HG02870 (cell line): ENCODE results near the gene RIMBP3C.
"Not testable (repeated sequence)": the region's sequence is repeated elsewhere in the genome, so short reads cannot be mapped to it uniquely, and the experiment has no call there.

ENCODE experiments used
- ATAC-seq: cut with Tn5 transposase; IDR thresholded peaks from one replicate; pipeline ENCODE4 v1.9.1; 2021; ENCODE audit warnings: mild to moderate bottlenecking, moderate library complexity; ENCODE audit not compliant: unreplicated experiment

RIMBP3C gene

GRCh38 chr22:21532863-21533648 is 18.2 kb downstream of the RIMBP3C start:
- ATAC-seq = not testable (repeated sequence)

- not testable (repeated sequence) for ATAC-seq
These were observed 19.7 kb downstream of the RIMBP3C start for GRCh38 chr22:21531525-21531924.

GRCh38 chr22:21526705-21527500 is 24.4 kb downstream of the RIMBP3C start:
- not testable (repeated sequence) for ATAC-seq

- peak; percentile 68 for ATAC-seq
These were observed 34.1 kb downstream of the RIMBP3C start for GRCh38 chr22:21516970-21517764.

GRCh38 chr22:21516522-21516921 is 34.7 kb downstream of the RIMBP3C start:
- ATAC-seq = not testable (repeated sequence)

GRCh38 chr22:21515234-21515633 is 36.0 kb downstream of the RIMBP3C start:
- ATAC-seq = not testable (repeated sequence)

- ATAC-seq = not testable (repeated sequence)
These were observed 37.1 kb downstream of the RIMBP3C start for GRCh38 chr22:21514117-21514516.

- not testable (repeated sequence) for ATAC-seq
These were observed 39.2 kb downstream of the RIMBP3C start for GRCh38 chr22:21512022-21512421.

GRCh38 chr22:21510397-21510796 is 40.9 kb downstream of the RIMBP3C start:
- ATAC-seq = not testable (repeated sequence)

GRCh38 chr22:21499623-21500506 is 51.4 kb downstream of the RIMBP3C start:
- ATAC-seq = not testable (repeated sequence)

- ATAC-seq = not testable (repeated sequence)
These were observed 52.8 kb downstream of the RIMBP3C start for GRCh38 chr22:21498489-21498888.

- not testable (repeated sequence) for ATAC-seq
These were observed 53.3 kb downstream of the RIMBP3C start for GRCh38 chr22:21497984-21498383.
